HG03139 (cell line): ENCODE data around the gene PARVA.

Source experiments
- ATAC-seq: cut with Tn5 transposase; IDR thresholded peaks from one replicate; pipeline ENCODE4 v1.9.1; 2021; ENCODE audit not compliant: unreplicated experiment

The PARVA gene

GRCh38 chr11:12544986-12545775, 167.8 kb downstream of the PARVA start:
- ATAC-seq, result no peak

- ATAC-seq, result no peak
Measured at GRCh38 chr11:12546122-12546521, 168.8 kb downstream of the PARVA start.

GRCh38 chr11:12546660-12547059, 169.3 kb downstream of the PARVA start:
- no peak for ATAC-seq

GRCh38 chr11:12547953-12548650, 170.7 kb downstream of the PARVA start:
- no peak for ATAC-seq

GRCh38 chr11:12552692-12553091, 175.3 kb downstream of the PARVA start:
- ATAC-seq, result no peak

- ATAC-seq, result no peak
Measured at GRCh38 chr11:12554122-12554521, 176.8 kb downstream of the PARVA start.

GRCh38 chr11:12556155-12556554, 178.8 kb downstream of the PARVA start:
- ATAC-seq, result no peak

- ATAC-seq, result no peak
Measured at GRCh38 chr11:12556788-12557384, 179.5 kb downstream of the PARVA start.

GRCh38 chr11:12559011-12559410, 181.6 kb downstream of the PARVA start:
- ATAC-seq, result no peak

GRCh38 chr11:12560362-12560761, 183.0 kb downstream of the PARVA start:
- no peak for ATAC-seq

GRCh38 chr11:12560861-12561260, 183.5 kb downstream of the PARVA start:
- ATAC-seq, result no peak

GRCh38 chr11:12564012-12564411, 186.6 kb downstream of the PARVA start:
- no peak for ATAC-seq

- ATAC-seq, result no peak
Measured at GRCh38 chr11:12565406-12565805, 188.0 kb downstream of the PARVA start.

GRCh38 chr11:12567746-12568460, 190.5 kb downstream of the PARVA start:
- no peak for ATAC-seq

GRCh38 chr11:12569499-12570425, 192.4 kb downstream of the PARVA start:
- ATAC-seq, result no peak

- no peak for ATAC-seq
Measured at GRCh38 chr11:12573707-12574485, 196.5 kb downstream of the PARVA start.

- ATAC-seq, result no peak
Measured at GRCh38 chr11:12577725-12578644, 200.6 kb downstream of the PARVA start.

GRCh38 chr11:12581416-12581815, 204.0 kb downstream of the PARVA start:
- ATAC-seq, result no peak

- no peak for ATAC-seq
Measured at GRCh38 chr11:12581923-12582322, 204.6 kb downstream of the PARVA start.
